Measurements from ENCODE around the gene CDCA7L.

DNA sequence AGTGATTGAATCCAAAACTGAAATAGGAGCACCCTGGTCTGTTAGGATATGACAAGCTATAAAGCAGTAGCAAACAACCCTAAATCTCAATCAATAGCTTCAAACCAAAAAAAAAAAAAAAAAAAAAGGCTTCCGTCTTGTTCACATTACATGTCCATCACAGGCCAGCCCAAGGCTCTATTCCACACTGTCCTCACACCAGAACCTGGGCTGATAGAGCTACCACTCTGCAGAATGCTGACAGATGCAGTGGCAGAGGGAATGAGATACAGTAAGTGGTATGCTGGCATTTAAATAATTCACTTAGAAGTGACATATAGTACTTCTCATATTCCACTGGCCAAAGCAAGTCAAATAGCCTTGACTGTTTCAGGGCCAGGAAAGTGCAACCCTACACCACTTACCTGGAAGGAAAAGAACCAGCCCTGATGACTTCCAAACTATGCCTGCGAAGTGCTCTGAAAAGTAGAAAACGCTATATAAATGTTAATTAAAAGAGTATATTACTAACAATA is 5.8 kb downstream of the CDCA7L start:
- no peak for TF ChIP-seq POLR2A (IDR thresholded peaks at IDR 0.05)
- TF ChIP-seq, protein P1, sequence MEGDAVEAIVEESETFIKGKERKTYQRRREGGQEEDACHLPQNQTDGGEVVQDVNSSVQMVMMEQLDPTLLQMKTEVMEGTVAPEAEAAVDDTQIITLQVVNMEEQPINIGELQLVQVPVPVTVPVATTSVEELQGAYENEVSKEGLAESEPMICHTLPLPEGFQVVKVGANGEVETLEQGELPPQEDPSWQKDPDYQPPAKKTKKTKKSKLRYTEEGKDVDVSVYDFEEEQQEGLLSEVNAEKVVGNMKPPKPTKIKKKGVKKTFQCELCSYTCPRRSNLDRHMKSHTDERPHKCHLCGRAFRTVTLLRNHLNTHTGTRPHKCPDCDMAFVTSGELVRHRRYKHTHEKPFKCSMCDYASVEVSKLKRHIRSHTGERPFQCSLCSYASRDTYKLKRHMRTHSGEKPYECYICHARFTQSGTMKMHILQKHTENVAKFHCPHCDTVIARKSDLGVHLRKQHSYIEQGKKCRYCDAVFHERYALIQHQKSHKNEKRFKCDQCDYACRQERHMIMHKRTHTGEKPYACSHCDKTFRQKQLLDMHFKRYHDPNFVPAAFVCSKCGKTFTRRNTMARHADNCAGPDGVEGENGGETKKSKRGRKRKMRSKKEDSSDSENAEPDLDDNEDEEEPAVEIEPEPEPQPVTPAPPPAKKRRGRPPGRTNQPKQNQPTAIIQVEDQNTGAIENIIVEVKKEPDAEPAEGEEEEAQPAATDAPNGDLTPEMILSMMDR (IDR thresholded peaks at IDR 0.05), result no peak

Data from testis (tissue), 2 donors.